Measurements from ENCODE around the gene ZNF442.
"Not testable (repeated sequence)": the region's sequence is repeated elsewhere in the genome, so short reads cannot be mapped to it uniquely, and the experiment has no call there.

Gene ZNF442

GRCh38 chr19:12318782-12319413 lies 46.6 kb downstream of the ZNF442 start:
- no peak for TF ChIP-seq CTCF (IDR thresholded peaks at IDR 0.05; ENCODE audit: poor library complexity, severe bottlenecking)
- no peaks in the 10 kb centered on the region for H3K27me3 ChIP-seq (ENCODE audit: insufficient read depth, poor library complexity, severe bottlenecking)
- ATAC-seq (ENCODE audit: low read depth): no peak
- no peak overlapping the region for H3K27ac ChIP-seq (ENCODE audit: poor library complexity, severe bottlenecking)
- H3K4me3 ChIP-seq (ENCODE audit: severe bottlenecking): no peak overlapping the region
- no peak for DNase-seq (ENCODE audit: low spot score)
- peaks cover 33% of the 10 kb centered on the region for H3K36me3 ChIP-seq (ENCODE audit: low read depth)
- H3K4me1 ChIP-seq (ENCODE audit: insufficient read depth, poor library complexity, severe bottlenecking): no peaks in the 10 kb centered on the region
- no peaks in the 10 kb centered on the region for H3K9me3 ChIP-seq (ENCODE audit: severe bottlenecking)

GRCh38 chr19:12314553-12314952 lies 50.9 kb downstream of the ZNF442 start:
- Histone ChIP-seq H3K9me3 (ENCODE audit: severe bottlenecking) (no peaks in the 10 kb centered on the region), H3K4me1 (ENCODE audit: insufficient read depth, poor library complexity, severe bottlenecking) (no peaks in the 10 kb centered on the region), H3K27ac (ENCODE audit: poor library complexity, severe bottlenecking) (no peak overlapping the region), H3K4me3 (ENCODE audit: severe bottlenecking) (no peak overlapping the region), H3K27me3 (ENCODE audit: insufficient read depth, poor library complexity, severe bottlenecking) (no peaks in the 10 kb centered on the region), H3K36me3 (ENCODE audit: low read depth) (peaks cover 8% of the 10 kb centered on the region)
- DNase-seq (ENCODE audit: low spot score): no peak
- TF ChIP-seq CTCF (IDR thresholded peaks at IDR 0.05; ENCODE audit: poor library complexity, severe bottlenecking): no peak
- no peak for ATAC-seq (ENCODE audit: low read depth)

- not testable (repeated sequence) for H3K27ac ChIP-seq (ENCODE audit: poor library complexity, severe bottlenecking); H3K4me3 ChIP-seq (ENCODE audit: severe bottlenecking); H3K9me3 ChIP-seq (ENCODE audit: severe bottlenecking); DNase-seq (ENCODE audit: low spot score); H3K27me3 ChIP-seq (ENCODE audit: insufficient read depth, poor library complexity, severe bottlenecking); H3K4me1 ChIP-seq (ENCODE audit: insufficient read depth, poor library complexity, severe bottlenecking); ATAC-seq (ENCODE audit: low read depth); H3K36me3 ChIP-seq (ENCODE audit: low read depth)
These were observed 56.6 kb downstream of the ZNF442 start for GRCh38 chr19:12308891-12309290.

Data from RWPE2 (cell line).